Activated CD4-positive, alpha-beta T cell treated with anti-CD3 and anti-CD28 coated beads, Interleukin-2, amount 50 U/mL, for 16 hours (primary cell): ENCODE results near the gene PPP1R14C.
A peak's percentile ranks its signal among the peaks of the same experiment; 100 is the strongest.
"Not testable (repeated sequence)": the region's sequence is repeated elsewhere in the genome, so short reads cannot be mapped to it uniquely, and the experiment has no call there.

ENCODE experiments used
- DNase-seq: peaks from one replicate; pipeline ENCODE4 v3.0.0-alpha.2; 2020

The PPP1R14C gene

GRCh38 chr6:150142670-150143515 is at the start of gene PPP1R14C:
TSS of gene PPP1R14C (plus strand) at chr6:150143044. CDS start at chr6:150143193, 149 bp downstream.
- DNase-seq = peak; percentile 31

- no peak for DNase-seq
Measured at GRCh38 chr6:150093397-150093796, 49.4 kb upstream of the PPP1R14C start.

- DNase-seq = no peak
Measured at GRCh38 chr6:150098155-150098554, 44.7 kb upstream of the PPP1R14C start.

GRCh38 chr6:150099546-150099945 is 43.3 kb upstream of the PPP1R14C start:
- no peak for DNase-seq

GRCh38 chr6:150099953-150100352 is 42.9 kb upstream of the PPP1R14C start:
- no peak for DNase-seq

GRCh38 chr6:150100745-150101144 is 42.1 kb upstream of the PPP1R14C start:
- DNase-seq = no peak

- no peak for DNase-seq
Measured at GRCh38 chr6:150102750-150103270, 40.0 kb upstream of the PPP1R14C start.

GRCh38 chr6:150112233-150112632 is 30.6 kb upstream of the PPP1R14C start:
- no peak for DNase-seq

GRCh38 chr6:150115769-150116168 is 27.1 kb upstream of the PPP1R14C start:
- no peak for DNase-seq

GRCh38 chr6:150116200-150116800 is 26.5 kb upstream of the PPP1R14C start:
- DNase-seq = no peak

GRCh38 chr6:150118203-150118602 is 24.6 kb upstream of the PPP1R14C start:
- DNase-seq = no peak

- DNase-seq = no peak
Measured at GRCh38 chr6:150118627-150119026, 24.2 kb upstream of the PPP1R14C start.

GRCh38 chr6:150119173-150119572 is 23.7 kb upstream of the PPP1R14C start:
- no peak for DNase-seq

- no peak for DNase-seq
Measured at GRCh38 chr6:150123645-150124044, 19.2 kb upstream of the PPP1R14C start.

GRCh38 chr6:150124235-150124634 is 18.6 kb upstream of the PPP1R14C start:
- DNase-seq = no peak

GRCh38 chr6:150126641-150127291 is 16.1 kb upstream of the PPP1R14C start:
- no peak for DNase-seq

- DNase-seq = no peak
Measured at GRCh38 chr6:150128425-150128824, 14.4 kb upstream of the PPP1R14C start.

GRCh38 chr6:150129616-150130505 is 13.0 kb upstream of the PPP1R14C start:
- DNase-seq = no peak

GRCh38 chr6:150133686-150134085 is 9.2 kb upstream of the PPP1R14C start:
- no peak for DNase-seq

- no peak for DNase-seq
Measured at GRCh38 chr6:150134280-150134920, 8.4 kb upstream of the PPP1R14C start.

GRCh38 chr6:150137711-150138110 is 5.1 kb upstream of the PPP1R14C start:
- not testable (repeated sequence) for DNase-seq

GRCh38 chr6:150138638-150139037 is 4.2 kb upstream of the PPP1R14C start:
- DNase-seq = no peak
